ENCODE results near the gene PARS2.

GRCh38 chr1:54814126-54814498 is 49.8 kb upstream of the PARS2 start:
- TF ChIP-seq, protein P1, sequence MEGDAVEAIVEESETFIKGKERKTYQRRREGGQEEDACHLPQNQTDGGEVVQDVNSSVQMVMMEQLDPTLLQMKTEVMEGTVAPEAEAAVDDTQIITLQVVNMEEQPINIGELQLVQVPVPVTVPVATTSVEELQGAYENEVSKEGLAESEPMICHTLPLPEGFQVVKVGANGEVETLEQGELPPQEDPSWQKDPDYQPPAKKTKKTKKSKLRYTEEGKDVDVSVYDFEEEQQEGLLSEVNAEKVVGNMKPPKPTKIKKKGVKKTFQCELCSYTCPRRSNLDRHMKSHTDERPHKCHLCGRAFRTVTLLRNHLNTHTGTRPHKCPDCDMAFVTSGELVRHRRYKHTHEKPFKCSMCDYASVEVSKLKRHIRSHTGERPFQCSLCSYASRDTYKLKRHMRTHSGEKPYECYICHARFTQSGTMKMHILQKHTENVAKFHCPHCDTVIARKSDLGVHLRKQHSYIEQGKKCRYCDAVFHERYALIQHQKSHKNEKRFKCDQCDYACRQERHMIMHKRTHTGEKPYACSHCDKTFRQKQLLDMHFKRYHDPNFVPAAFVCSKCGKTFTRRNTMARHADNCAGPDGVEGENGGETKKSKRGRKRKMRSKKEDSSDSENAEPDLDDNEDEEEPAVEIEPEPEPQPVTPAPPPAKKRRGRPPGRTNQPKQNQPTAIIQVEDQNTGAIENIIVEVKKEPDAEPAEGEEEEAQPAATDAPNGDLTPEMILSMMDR (IDR thresholded peaks at IDR 0.05) = no peak
- no peak for TF ChIP-seq POLR2A (IDR thresholded peaks at IDR 0.05)
